LNCaP clone FGC (cell line): ENCODE measurements around the gene ARHGAP45.

Experiments
- DNase-seq: peaks from one replicate; pipeline ENCODE4 v3.0.0-alpha.2; 2011; ENCODE audit warnings: low read depth
- H3K4me3 ChIP-seq: 2 replicates; pipeline ENCODE4 v1.5.1; 2011; ENCODE audit warnings: mild to moderate bottlenecking, low read depth, low read length, control low read depth
- TF ChIP-seq, protein P1 (sequence below): IDR thresholded peaks from 2 replicates; pipeline ENCODE4 v1.5.1; 2012; ENCODE audit warnings: mild to moderate bottlenecking; ENCODE audit not compliant: control insufficient read depth, insufficient read depth; ENCODE audit errors: extremely low read depth

Gene ARHGAP45

DNA sequence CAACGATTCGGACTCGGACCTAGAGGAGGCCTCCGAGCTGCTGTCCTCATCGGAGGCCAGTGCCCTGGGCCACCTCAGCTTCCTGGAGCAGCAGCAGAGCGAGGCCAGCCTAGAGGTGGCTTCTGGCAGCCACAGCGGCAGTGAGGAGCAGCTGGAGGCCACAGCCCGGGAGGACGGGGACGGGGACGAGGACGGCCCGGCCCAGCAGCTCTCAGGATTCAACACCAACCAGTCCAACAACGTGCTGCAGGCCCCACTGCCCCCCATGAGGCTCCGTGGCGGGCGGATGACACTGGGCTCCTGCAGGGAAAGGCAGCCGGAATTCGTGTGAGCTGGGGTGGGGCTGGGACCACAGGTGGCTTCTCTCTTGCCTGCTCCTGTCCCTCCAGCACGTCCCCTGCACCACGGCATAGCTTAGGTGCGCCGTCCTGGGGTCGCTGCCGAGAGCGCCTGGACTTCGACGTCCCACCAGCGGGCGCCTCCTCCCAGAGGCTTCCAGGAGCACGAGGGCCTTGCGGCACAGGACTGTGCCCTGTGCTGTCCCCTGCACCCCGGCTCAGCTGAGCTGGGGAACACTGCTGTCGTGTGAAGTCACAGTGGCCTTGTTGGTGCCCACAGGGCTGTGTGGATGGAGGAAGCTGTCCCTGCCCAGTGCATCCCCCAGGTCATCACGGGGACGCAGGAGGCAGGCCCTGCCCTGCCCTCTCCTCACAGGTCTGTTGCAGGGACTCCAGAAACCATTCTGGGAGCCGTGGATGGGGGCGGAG lies 18.9 kb downstream of the ARHGAP45 start:
- no peak for DNase-seq
- TF ChIP-seq, protein P1, sequence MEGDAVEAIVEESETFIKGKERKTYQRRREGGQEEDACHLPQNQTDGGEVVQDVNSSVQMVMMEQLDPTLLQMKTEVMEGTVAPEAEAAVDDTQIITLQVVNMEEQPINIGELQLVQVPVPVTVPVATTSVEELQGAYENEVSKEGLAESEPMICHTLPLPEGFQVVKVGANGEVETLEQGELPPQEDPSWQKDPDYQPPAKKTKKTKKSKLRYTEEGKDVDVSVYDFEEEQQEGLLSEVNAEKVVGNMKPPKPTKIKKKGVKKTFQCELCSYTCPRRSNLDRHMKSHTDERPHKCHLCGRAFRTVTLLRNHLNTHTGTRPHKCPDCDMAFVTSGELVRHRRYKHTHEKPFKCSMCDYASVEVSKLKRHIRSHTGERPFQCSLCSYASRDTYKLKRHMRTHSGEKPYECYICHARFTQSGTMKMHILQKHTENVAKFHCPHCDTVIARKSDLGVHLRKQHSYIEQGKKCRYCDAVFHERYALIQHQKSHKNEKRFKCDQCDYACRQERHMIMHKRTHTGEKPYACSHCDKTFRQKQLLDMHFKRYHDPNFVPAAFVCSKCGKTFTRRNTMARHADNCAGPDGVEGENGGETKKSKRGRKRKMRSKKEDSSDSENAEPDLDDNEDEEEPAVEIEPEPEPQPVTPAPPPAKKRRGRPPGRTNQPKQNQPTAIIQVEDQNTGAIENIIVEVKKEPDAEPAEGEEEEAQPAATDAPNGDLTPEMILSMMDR, result no peak
- H3K4me3 ChIP-seq, result no peak overlapping the region

GRCh38 chr19:1086613-1087012 lies 19.6 kb downstream of the ARHGAP45 start:
- no peak for DNase-seq
- TF ChIP-seq, protein P1, result no peak
- no peak overlapping the region for H3K4me3 ChIP-seq

DNA sequence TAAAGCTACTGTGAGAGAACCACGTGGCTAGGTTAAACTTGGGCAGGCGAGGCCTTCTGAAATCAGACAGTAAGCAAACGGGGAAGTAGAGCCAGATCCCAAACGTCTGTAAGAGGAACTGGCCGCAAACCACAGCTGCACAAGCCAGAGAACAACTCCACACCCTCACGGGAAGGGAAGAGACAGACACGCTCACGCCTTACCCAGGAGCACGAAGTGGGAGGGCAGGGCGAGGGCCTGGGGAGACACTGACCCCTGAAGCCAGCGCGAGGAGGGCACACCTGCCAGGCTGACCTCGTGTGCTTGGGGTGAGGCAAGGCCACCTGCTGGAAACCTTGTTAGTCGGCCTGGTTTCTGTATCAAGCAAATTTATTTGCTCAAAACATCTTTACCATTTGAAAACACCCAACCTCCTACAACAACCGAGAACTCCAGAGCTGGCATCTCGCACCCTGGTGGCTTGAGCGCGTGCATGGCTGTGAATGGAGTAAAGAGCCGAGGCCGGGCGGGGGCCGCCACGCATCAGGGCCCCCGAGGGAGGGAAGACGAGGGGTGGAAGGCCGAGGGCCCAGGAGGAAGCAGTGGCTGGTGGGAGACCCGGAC lies 20.9 kb downstream of the ARHGAP45 start:
- no peak overlapping the region for H3K4me3 ChIP-seq
- DNase-seq, result no peak
- TF ChIP-seq, protein P1, result no peak

DNA sequence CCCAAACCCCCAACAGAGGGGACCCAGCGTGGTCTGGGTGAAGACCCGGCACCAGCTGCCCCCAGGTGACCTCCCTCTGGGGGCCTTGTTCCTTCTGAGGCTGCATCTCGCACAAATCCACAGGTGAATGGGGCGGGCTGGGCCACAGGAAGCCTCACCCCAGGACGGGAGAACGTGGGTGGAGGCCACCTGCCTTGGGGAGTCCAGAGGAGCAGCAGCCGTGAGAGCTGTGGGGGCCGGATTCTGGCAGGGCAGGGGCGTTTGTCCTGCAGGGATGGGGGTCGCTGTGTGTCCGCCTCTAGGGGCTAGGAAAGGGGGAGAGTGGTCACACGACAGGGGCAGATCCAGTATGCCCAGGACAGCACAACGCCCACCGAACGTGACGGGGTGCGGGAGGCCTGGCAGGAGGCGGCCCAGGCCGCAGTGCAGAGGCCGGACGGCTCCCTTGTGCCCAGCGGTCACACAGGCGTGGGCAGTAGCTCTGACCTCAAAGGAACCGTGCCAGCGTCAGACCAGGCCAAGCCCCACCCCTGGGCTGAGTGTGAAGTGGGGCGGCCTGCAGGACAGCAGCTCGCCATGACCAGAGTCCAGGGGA lies 21.5 kb downstream of the ARHGAP45 start:
- no peak for DNase-seq
- no peak overlapping the region for H3K4me3 ChIP-seq
- TF ChIP-seq, protein P1, result no peak

- no peak overlapping the region for H3K4me3 ChIP-seq
- TF ChIP-seq, protein P1, result no peak
- no peak for DNase-seq
These were observed 22.3 kb downstream of the ARHGAP45 start for GRCh38 chr19:1089126-1089771.

GRCh38 chr19:1089891-1090290 lies 22.9 kb downstream of the ARHGAP45 start:
- no peak overlapping the region for H3K4me3 ChIP-seq
- no peak for DNase-seq
- TF ChIP-seq, protein P1, result no peak
